ENCODE data around the gene LRP1B. TPM values are rescaled to one million over a fixed set of nuclear protein-coding genes. Genes with fewer than 3 reads are reported as not detected.

LRP1B gene
- total and polyA plus RNA-seq, 4 donors, result 0.01 to 0.84 (median 0.17) TPM

DNA sequence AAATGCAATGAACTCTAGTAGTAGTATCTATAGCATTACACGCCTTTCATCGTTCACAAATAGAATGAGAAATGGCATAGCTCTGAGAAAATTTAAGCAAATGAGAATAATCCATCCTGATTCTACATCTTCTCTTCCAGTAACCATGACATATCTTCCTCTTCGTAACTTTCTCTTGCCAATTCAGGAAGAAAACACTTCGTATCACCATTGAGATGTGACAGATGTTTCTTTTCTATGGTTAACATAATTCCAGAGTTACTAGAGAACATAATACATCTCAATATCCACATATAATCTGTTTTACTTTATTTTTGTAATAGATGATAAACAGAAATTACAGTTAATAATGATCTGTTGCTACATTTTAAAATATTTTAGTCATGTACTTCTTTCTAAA, 1527.4 kb downstream of the LRP1B start:
- Histone ChIP-seq H3K4me1 (ENCODE audit: control insufficient read depth in 4 of 4, insufficient read depth in 4 of 4, low read length in 3 of 4) (no peaks in the 10 kb centered on the region), H3K9ac (ENCODE audit: low read depth in 1 of 2, low read length in 2 of 2) (no peak overlapping the region), H3K9me3 (ENCODE audit: control insufficient read depth in 4 of 4, low read length in 3 of 4) (no peaks in the 10 kb centered on the region), H3K27me3 (ENCODE audit: control insufficient read depth in 4 of 4, insufficient read depth in 4 of 4, low read length in 3 of 4) (no peaks in the 10 kb centered on the region), H3K36me3 (ENCODE audit: control insufficient read depth in 4 of 4, insufficient read depth in 3 of 4, low read depth in 1 of 4, low read length in 3 of 4) (no peaks in the 10 kb centered on the region), H3K4me3 (ENCODE audit: low read depth in 1 of 3, low read length in 3 of 3) (no peak overlapping the region), H3K27ac (ENCODE audit: low read depth in 1 of 2, low read length in 2 of 2) (no peak overlapping the region)
- WGBS, result 84% methylated on average over 4 of the region's 4 CpGs
- TF ChIP-seq ATF3 (IDR thresholded peaks at IDR 0.05) (no peak), YY1 (IDR thresholded peaks at IDR 0.05) (no peak), ZBTB33 (IDR thresholded peaks at IDR 0.05) (no peak), TAF1 (conservative IDR thresholded peaks at IDR 0.05) (no peak), RXRA (IDR thresholded peaks at IDR 0.05) (no peak), FOXA1 (IDR thresholded peaks at IDR 0.05) (no peak), GABPA (IDR thresholded peaks at IDR 0.05 in 1 of 2, conservative IDR thresholded peaks at IDR 0.05 in 1 of 2) (no peak), FOXA2 (IDR thresholded peaks at IDR 0.05) (no peak), EGR1 (IDR thresholded peaks at IDR 0.05; ENCODE audit: low read depth in 2 of 2) (no peak), NR2F2 (IDR thresholded peaks at IDR 0.05) (no peak), HNF4A (conservative IDR thresholded peaks at IDR 0.05) (no peak), JUND (IDR thresholded peaks at IDR 0.05) (no peak), HNF4G (IDR thresholded peaks at IDR 0.05) (no peak)
- no peak for DNase-seq (ENCODE audit: low spot score)

GRCh38 chr2:140601801-140602200, 1529.0 kb downstream of the LRP1B start:
- H3K27me3 ChIP-seq (ENCODE audit: control insufficient read depth in 4 of 4, insufficient read depth in 4 of 4, low read length in 3 of 4), result no peaks in the 10 kb centered on the region
- no peak overlapping the region for H3K9ac ChIP-seq (ENCODE audit: low read depth in 1 of 2, low read length in 2 of 2)
- H3K9me3 ChIP-seq (ENCODE audit: control insufficient read depth in 4 of 4, low read length in 3 of 4), result no peaks in the 10 kb centered on the region
- H3K27ac ChIP-seq (ENCODE audit: low read depth in 1 of 2, low read length in 2 of 2), result no peak overlapping the region
- H3K36me3 ChIP-seq (ENCODE audit: control insufficient read depth in 4 of 4, insufficient read depth in 3 of 4, low read depth in 1 of 4, low read length in 3 of 4), result no peaks in the 10 kb centered on the region
- no peaks in the 10 kb centered on the region for H3K4me1 ChIP-seq (ENCODE audit: control insufficient read depth in 4 of 4, insufficient read depth in 4 of 4, low read length in 3 of 4)
- DNase-seq (ENCODE audit: low spot score), result no peak
- WGBS, result 65% methylated on average over 3 of the region's 3 CpGs
- TF ChIP-seq HNF4G (IDR thresholded peaks at IDR 0.05) (no peak), ZBTB33 (IDR thresholded peaks at IDR 0.05) (no peak), TAF1 (conservative IDR thresholded peaks at IDR 0.05) (no peak), MAX (IDR thresholded peaks at IDR 0.05) (no peak), GABPA (IDR thresholded peaks at IDR 0.05 in 1 of 2, conservative IDR thresholded peaks at IDR 0.05 in 1 of 2) (no peak), JUND (IDR thresholded peaks at IDR 0.05) (no peak), NR2F2 (IDR thresholded peaks at IDR 0.05) (no peak)
- H3K4me3 ChIP-seq (ENCODE audit: low read depth in 1 of 3, low read length in 3 of 3), result no peak overlapping the region

DNA sequence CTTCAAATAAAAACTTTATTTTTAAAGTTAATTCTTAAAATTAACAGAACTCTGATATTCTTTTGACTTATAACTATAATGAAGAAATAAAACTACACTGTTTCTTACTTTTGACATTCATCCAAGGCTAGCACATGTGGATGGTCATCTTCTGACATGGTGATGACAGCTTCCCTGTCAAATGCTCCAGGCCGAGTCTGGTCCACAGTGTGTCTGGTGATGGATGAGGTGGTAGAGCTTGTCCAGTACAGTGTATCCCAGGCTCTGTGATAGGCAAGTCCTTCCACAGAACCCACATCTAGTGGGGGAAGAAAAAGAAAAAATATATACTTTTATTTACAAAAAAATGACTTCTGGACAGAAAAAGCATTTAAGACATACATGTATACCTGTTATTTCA, 1529.5 kb downstream of the LRP1B start:
- TF ChIP-seq HNF4G (IDR thresholded peaks at IDR 0.05) (no peak), FOXA2 (IDR thresholded peaks at IDR 0.05) (no peak), ZBTB33 (IDR thresholded peaks at IDR 0.05) (no peak), GABPA (IDR thresholded peaks at IDR 0.05 in 1 of 2, conservative IDR thresholded peaks at IDR 0.05 in 1 of 2) (no peak), TAF1 (conservative IDR thresholded peaks at IDR 0.05) (no peak), EGR1 (IDR thresholded peaks at IDR 0.05; ENCODE audit: low read depth in 2 of 2) (no peak)
- H3K27ac ChIP-seq (ENCODE audit: low read depth in 1 of 2, low read length in 2 of 2), result no peak overlapping the region
- H3K9me3 ChIP-seq (ENCODE audit: control insufficient read depth in 4 of 4, low read length in 3 of 4), result no peaks in the 10 kb centered on the region
- no peak for DNase-seq (ENCODE audit: low spot score)
- no peak overlapping the region for H3K9ac ChIP-seq (ENCODE audit: low read depth in 1 of 2, low read length in 2 of 2)
- no peaks in the 10 kb centered on the region for H3K4me1 ChIP-seq (ENCODE audit: control insufficient read depth in 4 of 4, insufficient read depth in 4 of 4, low read length in 3 of 4)
- 73% methylated on average over 1 of the region's 1 CpG for WGBS
- no peaks in the 10 kb centered on the region for H3K36me3 ChIP-seq (ENCODE audit: control insufficient read depth in 4 of 4, insufficient read depth in 3 of 4, low read depth in 1 of 4, low read length in 3 of 4)
- H3K4me3 ChIP-seq (ENCODE audit: low read depth in 1 of 3, low read length in 3 of 3), result no peak overlapping the region
- no peaks in the 10 kb centered on the region for H3K27me3 ChIP-seq (ENCODE audit: control insufficient read depth in 4 of 4, insufficient read depth in 4 of 4, low read length in 3 of 4)
